H9 (cell line): ENCODE data around the gene FAM3D. TPM values are rescaled to one million over a fixed set of nuclear protein-coding genes. Genes with fewer than 3 reads are reported as not detected.
"Not testable (repeated sequence)": the region's sequence is repeated elsewhere in the genome, so short reads cannot be mapped to it uniquely, and the experiment has no call there.

ENCODE experiments used
- DNase-seq: peaks from one replicate; pipeline ENCODE4 v3.0.0-alpha.2; 2017
- H2AFZ ChIP-seq: one replicate; pipeline ENCODE4 v1.6.1; 2013; ENCODE audit warnings: mild to moderate bottlenecking, low read length, control low read depth, moderate library complexity
- H2AK5ac ChIP-seq: 2 replicates; pipeline ENCODE4 v1.6.1; 2013; ENCODE audit warnings: low read length, control low read depth, mixed read lengths; ENCODE audit not compliant: insufficient read length
- H2BK120ac ChIP-seq: one replicate; pipeline ENCODE4 v1.6.1; 2013; ENCODE audit warnings: low read depth, mild to moderate bottlenecking, low read length, control low read depth, inconsistent platforms; ENCODE audit not compliant: poor library complexity, severe bottlenecking
- H2BK12ac ChIP-seq: 2 replicates; pipeline ENCODE4 v1.6.1; 2013; ENCODE audit warnings: low read length, control low read depth, mixed read lengths, low read depth; ENCODE audit not compliant: insufficient read length
- H2BK15ac ChIP-seq: 2 replicates; pipeline ENCODE4 v1.6.1; 2013; ENCODE audit warnings: low read depth, low read length, control low read depth
- H2BK20ac ChIP-seq: one replicate; pipeline ENCODE4 v1.6.1; 2013; ENCODE audit warnings: low read depth, mild to moderate bottlenecking, low read length, control low read depth, inconsistent platforms; ENCODE audit not compliant: poor library complexity, severe bottlenecking
- H2BK5ac ChIP-seq: 2 replicates; pipeline ENCODE4 v1.6.1; 2013; ENCODE audit warnings: low read length, control low read depth, mixed read lengths; ENCODE audit not compliant: insufficient read length
- H3K14ac ChIP-seq: 2 replicates; pipeline ENCODE4 v1.6.1; 2013; ENCODE audit warnings: low read length, control low read depth; ENCODE audit not compliant: insufficient read depth
- H3K18ac ChIP-seq: 2 replicates; pipeline ENCODE4 v1.6.1; 2013; ENCODE audit warnings: low read depth, mild to moderate bottlenecking, mixed read lengths, low read length, control low read depth; ENCODE audit not compliant: insufficient read length
- H3K23ac ChIP-seq: 2 replicates; pipeline ENCODE4 v1.6.1; 2013; ENCODE audit warnings: low read length, control low read depth, mixed read lengths, low read depth; ENCODE audit not compliant: insufficient read length
- H3K23me2 ChIP-seq: 2 replicates; pipeline ENCODE4 v1.6.1; 2013; ENCODE audit warnings: low read depth, mild to moderate bottlenecking, mixed read lengths, low read length, control low read depth; ENCODE audit not compliant: insufficient read length, poor library complexity, severe bottlenecking
- H3K27ac ChIP-seq: 2 replicates; pipeline ENCODE4 v1.5.1; 2013; ENCODE audit warnings: low read length, control low read depth, mixed read lengths, low read depth; ENCODE audit not compliant: insufficient read length
- H3K27me3 ChIP-seq: 2 replicates; pipeline ENCODE4 v1.6.1; 2013; ENCODE audit warnings: low read length, control low read depth, inconsistent platforms; ENCODE audit not compliant: insufficient read depth
- H3K4ac ChIP-seq: 2 replicates; pipeline ENCODE4 v1.6.1; 2013; ENCODE audit warnings: low read depth, mild to moderate bottlenecking, control low read depth, inconsistent platforms, low read length, moderate library complexity
- H3K4me1 ChIP-seq: 2 replicates; pipeline ENCODE4 v1.6.1; 2013; ENCODE audit warnings: low read length, control low read depth, inconsistent platforms; ENCODE audit not compliant: insufficient read depth
- H3K4me2 ChIP-seq: 2 replicates; pipeline ENCODE4 v1.6.1; 2013; ENCODE audit warnings: low read length, control low read depth, mixed read lengths; ENCODE audit not compliant: insufficient read length, insufficient read depth
- H3K56ac ChIP-seq: 2 replicates; pipeline ENCODE4 v1.6.1; 2013; ENCODE audit warnings: low read depth, mild to moderate bottlenecking, mixed read lengths, low read length, control low read depth; ENCODE audit not compliant: insufficient read length
- H3K79me1 ChIP-seq: 2 replicates; pipeline ENCODE4 v1.6.1; 2013; ENCODE audit warnings: low read depth, mild to moderate bottlenecking, moderate library complexity, low read length, control low read depth, inconsistent platforms; ENCODE audit not compliant: insufficient read depth, poor library complexity, severe bottlenecking
- H3K79me2 ChIP-seq: 2 replicates; pipeline ENCODE4 v1.6.1; 2013; ENCODE audit warnings: low read length, control low read depth, inconsistent platforms; ENCODE audit not compliant: insufficient read depth
- H3K9ac ChIP-seq: 2 replicates; pipeline ENCODE4 v1.6.1; 2013; ENCODE audit warnings: low read length, control low read depth, mixed read lengths; ENCODE audit not compliant: insufficient read length; ENCODE audit errors: extremely low read depth
- H3K9me3 ChIP-seq: one replicate; pipeline ENCODE4 v1.6.1; 2013; ENCODE audit warnings: low read depth, low read length, inconsistent platforms; ENCODE audit not compliant: control insufficient read depth
- H3T11ph ChIP-seq: one replicate; pipeline ENCODE4 v1.6.1; 2013; ENCODE audit warnings: mild to moderate bottlenecking, low read length, control low read depth, inconsistent platforms
- H4K20me1 ChIP-seq: one replicate; pipeline ENCODE4 v1.6.1; 2013; ENCODE audit not compliant: control insufficient read depth, insufficient read length, insufficient read depth
- H4K5ac ChIP-seq: 2 replicates; pipeline ENCODE4 v1.6.1; 2013; ENCODE audit warnings: low read depth, mild to moderate bottlenecking, mixed read lengths, low read length, control low read depth; ENCODE audit not compliant: insufficient read length
- H4K8ac ChIP-seq: replicated peaks from 2 replicates; pipeline ENCODE4 v1.6.1; 2013; ENCODE audit warnings: low read length, control low read depth, mixed read lengths, low read depth; ENCODE audit not compliant: insufficient read length
- H4K91ac ChIP-seq: 2 replicates; pipeline ENCODE4 v1.6.1; 2013; ENCODE audit warnings: low read depth, mild to moderate bottlenecking, moderate library complexity, mixed read lengths, low read length, control low read depth; ENCODE audit not compliant: insufficient read length
- H3K27ac Mint-ChIP-seq, 3 experiments: 2 replicates in 2 of 3; 3 replicates in 1 of 3; pipeline ENCODE4 v1.8.0; 2020 to 2021; ENCODE audit warnings: mixed read lengths in 3 of 3, mild to moderate bottlenecking in 1 of 3, moderate library complexity in 1 of 3
- H3K27me3 Mint-ChIP-seq: 2 replicates; pipeline ENCODE4 v1.8.0; 2021; ENCODE audit warnings: low read depth, mild to moderate bottlenecking, moderate library complexity, mixed read lengths
- H3K36me3 Mint-ChIP-seq, 3 experiments: 2 replicates in 2 of 3; 3 replicates in 1 of 3; pipeline ENCODE4 v1.8.0; 2020 to 2021; ENCODE audit warnings: low read depth in 3 of 3, mixed read lengths in 3 of 3; ENCODE audit not compliant: insufficient read depth in 1 of 3
- H3K4me1 Mint-ChIP-seq, 2 experiments: 2 replicates each; pipeline ENCODE4 v1.8.0; 2020; ENCODE audit warnings: mixed read lengths in 2 of 2
- H3K4me3 Mint-ChIP-seq, 2 experiments: 2 replicates in 1 of 2; 3 replicates in 1 of 2; pipeline ENCODE4 v1.8.0; 2020 to 2021; ENCODE audit warnings: mild to moderate bottlenecking in 2 of 2, mixed read lengths in 2 of 2, moderate library complexity in 1 of 2
- H3K9me3 Mint-ChIP-seq, 2 experiments: 2 replicates in 1 of 2; 3 replicates in 1 of 2; pipeline ENCODE4 v1.8.0; 2020; ENCODE audit warnings: mild to moderate bottlenecking in 2 of 2, mixed read lengths in 2 of 2, moderate library complexity in 1 of 2
- CTCF ChIP-seq: fragments of 200-600 bp; sonication (generic); conservative IDR thresholded peaks from 3 replicates; pipeline ENCODE4 v1.8.0; 2021; ENCODE audit warnings: antibody characterized with exemption, mild to moderate bottlenecking
- WGBS: extraction: QIAGEN DNeasy Blood & Tissue Kit; methylation state at CpG from one replicate; pipeline ENCODE4 v1.1.7; 2013; ENCODE audit warnings: missing lambda C conversion rate, low lambda C conversion rate, mixed read lengths; ENCODE audit not compliant: insufficient read length; ENCODE audit errors: extremely low coverage; 5-methylcytosine and 5-hydroxymethylcytosine counted together
- total RNA-seq: library from RNA; stranded (reverse); gene quantifications from 2 replicates; pipeline ENCODE4 v1.2.1, GENCODE V29; 2021

The FAM3D gene
- total RNA-seq, 1 experiment from 2014 or later, result not detected

- H3K36me3 Mint-ChIP-seq, result peaks cover 3 to 27% (median 21%) of the 10 kb centered on the region in 3 experiments; a peak in 6 of 7 replicates
- Histone ChIP-seq H3K23me2 (no peaks in the 10 kb centered on the region), H3T11ph (no peak overlapping the region), H2BK12ac (no peak overlapping the region), H3K4me1 (no peaks in the 10 kb centered on the region), H3K27me3 (no peaks in the 10 kb centered on the region), H3K79me1 (no peaks in the 10 kb centered on the region), H3K9me3 (peaks cover 8% of the 10 kb centered on the region), H2AK5ac (no peak overlapping the region), H2BK15ac (no peak overlapping the region), H3K27ac (no peak overlapping the region), H2BK20ac (no peak overlapping the region), H4K8ac (no peak overlapping the region), H4K20me1 (no peaks in the 10 kb centered on the region), H3K4me2 (no peak overlapping the region), H4K91ac (no peak overlapping the region), H3K79me2 (no peaks in the 10 kb centered on the region), H3K23ac (no peak overlapping the region), H2AFZ (no peak overlapping the region), H2BK5ac (no peak overlapping the region), H3K18ac (no peak overlapping the region), H3K56ac (no peak overlapping the region), H4K5ac (no peak overlapping the region), H3K9ac (no peak overlapping the region), H3K14ac (no peak overlapping the region), H3K4ac (no peak overlapping the region), H2BK120ac (no peak overlapping the region)
- WGBS, result no CpG with 5 or more reads among the region's 1 CpG
- no peak overlapping the region for H3K27ac Mint-ChIP-seq
- DNase-seq, result no peak
- no peak for TF ChIP-seq CTCF
- H3K9me3 Mint-ChIP-seq, result peaks cover 36 to 38% of the 10 kb centered on the region in 2 experiments
- H3K4me1 Mint-ChIP-seq, result no peaks in the 10 kb centered on the region
- no peak overlapping the region for H3K4me3 Mint-ChIP-seq
- peaks cover 6% of the 10 kb centered on the region for H3K27me3 Mint-ChIP-seq
These were observed 29.5 kb upstream of the FAM3D start for GRCh38 chr3:58696093-58696492.

GRCh38 chr3:58695284-58695683, 28.7 kb upstream of the FAM3D start:
- not testable (repeated sequence) for H3K27me3 Mint-ChIP-seq, H3K14ac ChIP-seq, H3K79me1 ChIP-seq, H3K4me1 Mint-ChIP-seq, H2AK5ac ChIP-seq, H3K9ac ChIP-seq, H3K27me3 ChIP-seq, H3K27ac Mint-ChIP-seq, H3K4me2 ChIP-seq, H3K56ac ChIP-seq, H4K20me1 ChIP-seq, H3K23ac ChIP-seq, H3K4me1 ChIP-seq, H3T11ph ChIP-seq, DNase-seq, H3K79me2 ChIP-seq, H3K4me3 Mint-ChIP-seq, H2BK120ac ChIP-seq, H4K5ac ChIP-seq, H2BK5ac ChIP-seq, H2BK12ac ChIP-seq, H3K23me2 ChIP-seq, H2BK20ac ChIP-seq, H3K18ac ChIP-seq, H3K4ac ChIP-seq, H2AFZ ChIP-seq, H2BK15ac ChIP-seq, H4K91ac ChIP-seq, H3K27ac ChIP-seq, H4K8ac ChIP-seq
- H3K9me3 Mint-ChIP-seq, result peaks cover 42 to 43% of the 10 kb centered on the region in 2 experiments
- H3K9me3 ChIP-seq, result peaks cover 16% of the 10 kb centered on the region
- H3K36me3 Mint-ChIP-seq, result peaks cover 4 to 27% (median 22%) of the 10 kb centered on the region in 3 experiments; a peak in 6 of 7 replicates
- no CpG with 5 or more reads among the region's 4 CpGs for WGBS
